ENCODE results near the gene AEBP1. TPM values are rescaled to one million over a fixed set of nuclear protein-coding genes. Genes with fewer than 3 reads are reported as not detected.
A peak's percentile ranks its signal among the peaks of the same experiment; 100 is the strongest.

Gene AEBP1
- total RNA-seq, 1 experiment from 2014 or later: 49.3 TPM

GRCh38 chr7:44073664-44074348 lies 30.3 kb upstream of the AEBP1 start:
- Histone ChIP-seq H3K23me2 (ENCODE audit: insufficient read length, low read depth, low read length, poor library complexity, severe bottlenecking) (no peaks in the 10 kb centered on the region), H3K14ac (ENCODE audit: insufficient read depth, low read length) (no peak overlapping the region), H3K27me3 (ENCODE audit: insufficient read depth, low read length) (no peaks in the 10 kb centered on the region), H3K9me3 (ENCODE audit: control insufficient read depth, low read depth, low read length) (no peaks in the 10 kb centered on the region), H3K4ac (ENCODE audit: low read depth, low read length) (no peak overlapping the region), H2BK5ac (ENCODE audit: insufficient read length, low read length) (no peak overlapping the region), H4K20me1 (ENCODE audit: control insufficient read depth, insufficient read depth, insufficient read length) (no peaks in the 10 kb centered on the region), H3K23ac (ENCODE audit: insufficient read length, low read depth, low read length) (no peak overlapping the region), H2BK120ac (ENCODE audit: low read depth, low read length, poor library complexity, severe bottlenecking) (no peak overlapping the region), H3K18ac (ENCODE audit: insufficient read length, low read depth, low read length) (no peak overlapping the region), H4K8ac (replicated peaks; ENCODE audit: insufficient read length, low read depth, low read length) (no peak overlapping the region), H3K9ac (ENCODE audit: extremely low read depth, insufficient read length, low read length) (no peak overlapping the region), H3K4me1 (ENCODE audit: insufficient read depth, low read length) (no peaks in the 10 kb centered on the region), H2AFZ (ENCODE audit: low read length) (no peak overlapping the region), H4K91ac (ENCODE audit: insufficient read length, low read depth, low read length) (no peak overlapping the region), H2BK12ac (ENCODE audit: insufficient read length, low read depth, low read length) (no peak overlapping the region), H3T11ph (ENCODE audit: low read length) (no peak overlapping the region), H2BK20ac (ENCODE audit: low read depth, low read length, poor library complexity, severe bottlenecking) (no peak overlapping the region), H3K79me1 (ENCODE audit: insufficient read depth, low read depth, low read length, poor library complexity, severe bottlenecking) (no peaks in the 10 kb centered on the region), H2AK5ac (ENCODE audit: insufficient read length, low read length) (no peak overlapping the region), H3K27ac (ENCODE audit: insufficient read length, low read depth, low read length) (no peak overlapping the region), H3K56ac (ENCODE audit: insufficient read length, low read depth, low read length) (no peak overlapping the region), H4K5ac (ENCODE audit: insufficient read length, low read depth, low read length) (no peak overlapping the region), H3K79me2 (ENCODE audit: insufficient read depth, low read length) (no peaks in the 10 kb centered on the region), H2BK15ac (ENCODE audit: low read depth, low read length) (no peak overlapping the region), H3K4me2 (ENCODE audit: insufficient read depth, insufficient read length, low read length) (no peak overlapping the region)
- DNase-seq: peak; percentile 88
- Mint-ChIP-seq H3K36me3 (ENCODE audit: insufficient read depth in 1 of 3, low read depth in 3 of 3) (peaks cover 15 to 49% (median 46%) of the 10 kb centered on the region in 3 experiments), H3K4me3 (no peak overlapping the region), H3K27ac (no peak overlapping the region), H3K9me3 (no peaks in the 10 kb centered on the region; a peak in 1 of 5 replicates), H3K27me3 (ENCODE audit: low read depth) (peaks cover 10% of the 10 kb centered on the region), H3K4me1 (no peaks in the 10 kb centered on the region)
- TF ChIP-seq, protein P1, sequence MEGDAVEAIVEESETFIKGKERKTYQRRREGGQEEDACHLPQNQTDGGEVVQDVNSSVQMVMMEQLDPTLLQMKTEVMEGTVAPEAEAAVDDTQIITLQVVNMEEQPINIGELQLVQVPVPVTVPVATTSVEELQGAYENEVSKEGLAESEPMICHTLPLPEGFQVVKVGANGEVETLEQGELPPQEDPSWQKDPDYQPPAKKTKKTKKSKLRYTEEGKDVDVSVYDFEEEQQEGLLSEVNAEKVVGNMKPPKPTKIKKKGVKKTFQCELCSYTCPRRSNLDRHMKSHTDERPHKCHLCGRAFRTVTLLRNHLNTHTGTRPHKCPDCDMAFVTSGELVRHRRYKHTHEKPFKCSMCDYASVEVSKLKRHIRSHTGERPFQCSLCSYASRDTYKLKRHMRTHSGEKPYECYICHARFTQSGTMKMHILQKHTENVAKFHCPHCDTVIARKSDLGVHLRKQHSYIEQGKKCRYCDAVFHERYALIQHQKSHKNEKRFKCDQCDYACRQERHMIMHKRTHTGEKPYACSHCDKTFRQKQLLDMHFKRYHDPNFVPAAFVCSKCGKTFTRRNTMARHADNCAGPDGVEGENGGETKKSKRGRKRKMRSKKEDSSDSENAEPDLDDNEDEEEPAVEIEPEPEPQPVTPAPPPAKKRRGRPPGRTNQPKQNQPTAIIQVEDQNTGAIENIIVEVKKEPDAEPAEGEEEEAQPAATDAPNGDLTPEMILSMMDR (conservative IDR thresholded peaks at IDR 0.05): no peak
- no CpG with 5 or more reads among the region's 26 CpGs for WGBS (ENCODE audit: extremely low coverage, insufficient read length, low lambda C conversion rate)
